Sigmoid colon (tissue), 7 donors: ENCODE measurements around the gene MERTK. TPM values are rescaled to one million over a fixed set of nuclear protein-coding genes. Genes with fewer than 3 reads are reported as not detected.

Experiments used
- DNase-seq: peaks from one replicate; pipeline ENCODE4 v3.0.0-alpha.2; 2019
- H3K27ac ChIP-seq, 4 donors: fragments of 200-600 bp; sonication (generic); one replicate each; pipeline ENCODE4 v1.5.1; 2016 to 2019; ENCODE audit warnings: mild to moderate bottlenecking in 1 of 4
- H3K27me3 ChIP-seq, 3 donors: fragments of 200-600 bp; sonication (generic); one replicate each; pipeline ENCODE4 v1.5.1; 2019; ENCODE audit warnings: mild to moderate bottlenecking in 1 of 3
- H3K36me3 ChIP-seq, 4 donors: fragments of 200-600 bp; sonication (generic); one replicate each; pipeline ENCODE4 v1.5.1; 2016 to 2019
- H3K4me1 ChIP-seq, 4 donors: fragments of 200-600 bp; sonication (generic); one replicate each; pipeline ENCODE4 v1.5.1; 2017 to 2019
- H3K4me3 ChIP-seq, 4 donors: fragments of 200-600 bp; sonication (generic); one replicate each; pipeline ENCODE4 v1.5.1; 2017 to 2019; ENCODE audit warnings: mild to moderate bottlenecking in 2 of 4, moderate library complexity in 1 of 4
- H3K9me3 ChIP-seq, 4 donors: fragments of 200-600 bp in 3 of 4; sonication (generic) in 3 of 4; one replicate each; pipeline versions ENCODE4 v1.5.1 to v1.6.1; 2013 to 2019
- CTCF ChIP-seq, 4 experiments: fragments of 450-650 bp in 3 of 4; fragments of 200-600 bp in 1 of 4; IDR thresholded peaks; one replicate each; pipeline ENCODE4 v1.5.1; 2016 to 2019; ENCODE audit warnings: antibody characterized with exemption in 4 of 4, mild to moderate bottlenecking in 3 of 4, moderate library complexity in 2 of 4
- EP300 ChIP-seq, 4 donors: sonication (generic); formaldehyde crosslinking; IDR thresholded peaks; one replicate each; pipeline ENCODE4 v1.6.1; 2017; ENCODE audit warnings: antibody characterized with exemption in 4 of 4
- POLR2A ChIP-seq, 2 donors: fragments of 450-650 bp; IDR thresholded peaks; one replicate each; pipeline ENCODE4 v1.6.1; 2016; ENCODE audit warnings: antibody characterized with exemption in 2 of 2, mild to moderate bottlenecking in 2 of 2, moderate library complexity in 2 of 2
- POLR2AphosphoS5 ChIP-seq, 4 donors: sonication (generic); formaldehyde crosslinking; IDR thresholded peaks; one replicate each; pipeline ENCODE4 v1.6.1; 2017; ENCODE audit warnings: antibody characterized with exemption in 4 of 4
- WGBS, 2 donors: extraction: QIAGEN DNeasy Blood & Tissue Kit; methylation state at CpG; one replicate each; pipeline ENCODE4 v1.1.7; 2013; 5-methylcytosine and 5-hydroxymethylcytosine counted together
- intact Hi-C: fragments of 100-400 bp; cut with DNase I; formaldehyde crosslinking; loops from one replicate; pipeline ENCODE4 v1.15.1; 2023
- polyA plus RNA-seq, 3 donors: library from polyadenylated mRNA; stranded (reverse); fragments of 200-250 nt; gene quantifications; one replicate each; pipeline ENCODE4 v1.2.3, GENCODE V29; 2013
- total RNA-seq, 4 donors: library from RNA; depleted of rRNA; stranded (reverse); fragments of >200 nt; gene quantifications; one replicate each; pipeline ENCODE4 v1.1.0, GENCODE V29; 2016
- donor health status: healthy with polysubstance abuse.
- donor health status: Bipolar disorder and iron deficiency.
- donor health status: healthy.

The MERTK gene
- total and polyA plus RNA-seq, 7 donors: 2.4 to 31.6 (median 14.4) TPM

GRCh38 chr2:111898703-111899514 is 502 bp downstream of the MERTK start:
- 1% methylated on average over 70 of the region's 70 CpGs for WGBS, 2 donors
- Histone ChIP-seq H3K9me3 (no peaks in the 10 kb centered on the region), H3K4me3 (peak overlapping the region; percentile 70 to 80 (median 75)), H3K27ac (peak overlapping the region; percentile 80 to 90 (median 88)), H3K27me3 (no peaks in the 10 kb centered on the region), H3K4me1 (peaks cover 0 to 37% (median 26%) of the 10 kb centered on the region in 4 donors), H3K36me3 (no peaks in the 10 kb centered on the region)
- TF ChIP-seq CTCF (IDR thresholded peaks at IDR 0.05) (no peak), POLR2A (IDR thresholded peaks at IDR 0.05) (peak in 1 of 2 donors; percentile 39), POLR2AphosphoS5 (IDR thresholded peaks at IDR 0.05) (no peak), EP300 (IDR thresholded peaks at IDR 0.05) (no peak)
- DNase-seq: peak; percentile 74
- intact Hi-C loops: loop anchor here (2.0 to 10.0 kb wide), 5 partner anchors 48 to 748 kb away; partner anchors contain the start of genes SLC20A1, ZC3H6 and ZC3H8

GRCh38 chr2:111900859-111901258 is 2.5 kb downstream of the MERTK start:
- peak overlapping the region in 3 of 4 donors; percentile 6 to 80 (median 79) for H3K4me3 ChIP-seq
- H3K27ac ChIP-seq: peak overlapping the region; percentile 32 to 90 (median 88)
- intact Hi-C loops: no loop called here
- H3K9me3 ChIP-seq: no peaks in the 10 kb centered on the region
- 13 to 31% methylated on average over 3 of the region's 3 CpGs for WGBS, 2 donors
- H3K4me1 ChIP-seq: peaks cover 0 to 46% (median 30%) of the 10 kb centered on the region in 4 donors
- no peaks in the 10 kb centered on the region for H3K27me3 ChIP-seq
- TF ChIP-seq CTCF (IDR thresholded peaks at IDR 0.05) (peak in 1 of 4 experiments; percentile 27), POLR2AphosphoS5 (IDR thresholded peaks at IDR 0.05) (no peak)
- no peaks in the 10 kb centered on the region for H3K36me3 ChIP-seq
- no peak for DNase-seq

- no peaks in the 10 kb centered on the region for H3K36me3 ChIP-seq
- peak overlapping the region in 2 of 4 donors; percentile 6 to 14 for H3K27ac ChIP-seq
- WGBS, 2 donors: 74 to 87% methylated on average over 3 of the region's 3 CpGs
- TF ChIP-seq CTCF (IDR thresholded peaks at IDR 0.05) (no peak), EP300 (IDR thresholded peaks at IDR 0.05) (no peak), POLR2A (IDR thresholded peaks at IDR 0.05) (no peak), POLR2AphosphoS5 (IDR thresholded peaks at IDR 0.05) (no peak)
- H3K9me3 ChIP-seq: no peaks in the 10 kb centered on the region
- H3K4me3 ChIP-seq: no peak overlapping the region
- no peaks in the 10 kb centered on the region for H3K27me3 ChIP-seq
- DNase-seq: no peak
- intact Hi-C loops: no loop called here
- peaks cover 0 to 62% (median 23%) of the 10 kb centered on the region in 4 donors for H3K4me1 ChIP-seq
Measured at GRCh38 chr2:111903516-111903915, 5.1 kb downstream of the MERTK start.

GRCh38 chr2:111903930-111904439 is 5.6 kb downstream of the MERTK start:
- Histone ChIP-seq H3K27me3 (no peaks in the 10 kb centered on the region), H3K4me1 (peaks cover 0 to 67% (median 20%) of the 10 kb centered on the region in 4 donors), H3K36me3 (no peaks in the 10 kb centered on the region), H3K27ac (peak overlapping the region in 3 of 4 donors; percentile 6 to 59 (median 14)), H3K4me3 (no peak overlapping the region), H3K9me3 (no peaks in the 10 kb centered on the region)
- TF ChIP-seq CTCF (IDR thresholded peaks at IDR 0.05): no peak
- no peak for TF ChIP-seq POLR2AphosphoS5 (IDR thresholded peaks at IDR 0.05)
- TF ChIP-seq POLR2A (IDR thresholded peaks at IDR 0.05): no peak
- no peak for TF ChIP-seq EP300 (IDR thresholded peaks at IDR 0.05)
- WGBS, 2 donors: 92 to 93% methylated on average over 5 of the region's 5 CpGs
- no peak for DNase-seq
- intact Hi-C loops: no loop called here
